NCI-H748 (cell line): ENCODE measurements around the gene FGD2.
A peak's percentile ranks its signal among the peaks of the same experiment; 100 is the strongest.

Source experiments
- DNase-seq: peaks from one replicate; lab custom pipeline; 2025; ENCODE audit not compliant: unreplicated experiment; lab: John Stamatoyannopoulos, UW

FGD2 gene, protein sequence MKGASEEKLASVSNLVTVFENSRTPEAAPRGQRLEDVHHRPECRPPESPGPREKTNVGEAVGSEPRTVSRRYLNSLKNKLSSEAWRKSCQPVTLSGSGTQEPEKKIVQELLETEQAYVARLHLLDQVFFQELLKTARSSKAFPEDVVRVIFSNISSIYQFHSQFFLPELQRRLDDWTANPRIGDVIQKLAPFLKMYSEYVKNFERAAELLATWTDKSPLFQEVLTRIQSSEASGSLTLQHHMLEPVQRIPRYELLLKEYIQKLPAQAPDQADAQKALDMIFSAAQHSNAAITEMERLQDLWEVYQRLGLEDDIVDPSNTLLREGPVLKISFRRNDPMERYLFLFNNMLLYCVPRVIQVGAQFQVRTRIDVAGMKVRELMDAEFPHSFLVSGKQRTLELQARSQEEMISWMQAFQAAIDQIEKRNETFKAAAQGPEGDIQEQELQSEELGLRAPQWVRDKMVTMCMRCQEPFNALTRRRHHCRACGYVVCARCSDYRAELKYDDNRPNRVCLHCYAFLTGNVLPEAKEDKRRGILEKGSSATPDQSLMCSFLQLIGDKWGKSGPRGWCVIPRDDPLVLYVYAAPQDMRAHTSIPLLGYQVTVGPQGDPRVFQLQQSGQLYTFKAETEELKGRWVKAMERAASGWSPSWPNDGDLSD

DNA sequence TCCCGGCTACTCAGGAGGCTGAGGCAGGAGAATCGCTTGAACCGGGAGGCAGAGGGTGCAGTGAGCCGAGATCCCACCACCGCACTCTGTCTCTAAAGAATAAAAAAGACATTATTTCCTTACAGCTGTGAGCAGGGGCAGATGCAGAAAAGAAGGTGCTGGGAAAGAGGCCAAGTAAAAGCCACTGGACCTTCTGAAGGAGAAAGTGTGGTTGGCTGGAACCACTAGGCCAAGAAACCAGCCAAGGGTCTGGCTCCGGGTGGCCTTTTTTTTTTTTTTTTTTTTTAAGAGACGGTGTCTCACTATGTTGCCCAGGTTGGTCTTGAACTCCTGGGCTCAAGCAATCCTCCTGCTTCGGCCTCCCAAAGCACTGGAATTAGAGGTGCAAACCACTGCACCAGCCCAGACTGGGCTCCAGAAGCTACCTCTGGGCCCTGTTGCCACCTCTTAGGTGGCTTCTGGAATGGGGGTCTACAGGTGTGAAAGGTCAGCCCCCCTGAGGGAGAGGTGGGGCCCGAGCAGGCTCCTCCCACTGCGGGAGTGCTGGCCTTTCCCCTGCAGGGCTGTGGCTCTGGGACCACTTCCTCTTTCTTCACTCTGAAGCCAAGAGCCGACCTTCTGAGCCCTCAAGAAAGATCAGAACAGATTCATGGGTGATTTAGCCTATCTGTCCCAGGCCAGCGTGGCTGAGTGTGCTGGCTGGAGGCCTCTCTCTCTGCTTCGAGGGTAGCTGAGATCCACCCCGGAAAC, at the start of gene FGD2:
Gene FGD2, plus strand, starts transcription at position 595 of the 750 bp plus-strand sequence. CDS start 163 bp downstream, outside the sequence.
- DNase-seq: no peak

DNA sequence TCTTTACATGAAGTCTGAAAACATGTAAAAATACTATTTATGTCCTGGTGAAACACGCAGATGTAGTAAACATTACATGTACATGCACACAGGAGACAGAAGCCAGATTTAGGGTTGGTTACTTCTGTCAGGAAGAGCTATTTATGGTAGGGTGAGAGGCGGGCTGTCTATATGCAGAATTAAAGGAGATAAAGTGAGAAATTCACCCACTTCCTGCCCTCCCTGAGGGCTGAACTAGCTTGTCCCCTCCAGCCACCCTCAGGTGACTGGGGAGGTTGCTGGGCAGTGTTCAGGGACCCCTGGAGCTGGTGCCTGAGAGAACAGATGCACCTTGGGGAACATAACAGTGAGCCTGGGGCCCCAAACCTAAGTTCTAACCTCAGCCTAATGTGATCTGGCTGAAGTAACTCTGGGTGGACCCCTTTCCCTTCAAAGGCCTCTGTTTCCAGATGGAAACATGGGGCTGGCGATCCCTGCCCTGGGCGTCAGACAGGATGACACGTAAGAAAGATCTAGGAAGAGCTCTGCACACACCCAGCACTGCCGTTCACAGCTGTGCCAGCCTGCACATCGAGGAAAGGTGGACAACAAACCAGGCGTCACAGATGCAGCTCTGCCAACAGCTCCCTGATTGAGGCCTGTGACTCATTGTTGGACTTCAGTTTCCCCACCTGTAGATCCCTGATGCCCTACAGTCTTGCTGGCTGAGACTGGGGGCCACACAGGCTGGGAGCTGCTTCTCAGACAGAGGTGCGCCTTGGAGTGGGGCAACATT, 49.6 kb upstream of the FGD2 start:
- no peak for DNase-seq

DNA sequence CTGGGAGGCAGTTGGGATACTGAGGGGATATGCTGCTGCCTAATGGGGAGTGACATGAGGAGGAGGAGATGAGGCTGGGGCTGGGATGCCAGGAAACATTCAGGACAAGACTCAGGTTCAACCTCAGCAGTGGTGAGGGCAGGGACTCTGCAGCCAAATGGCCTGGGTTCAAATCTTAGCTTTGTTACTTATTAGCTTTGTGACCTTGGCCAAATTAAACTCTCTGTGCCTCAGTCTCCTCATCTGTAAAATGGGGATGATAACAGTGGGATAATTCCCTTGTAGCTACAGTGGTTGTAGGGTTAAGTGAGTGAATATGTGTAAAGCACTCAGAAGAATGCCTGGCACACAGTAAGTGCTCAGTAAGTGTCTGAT, 49.0 kb upstream of the FGD2 start:
- no peak for DNase-seq

DNA sequence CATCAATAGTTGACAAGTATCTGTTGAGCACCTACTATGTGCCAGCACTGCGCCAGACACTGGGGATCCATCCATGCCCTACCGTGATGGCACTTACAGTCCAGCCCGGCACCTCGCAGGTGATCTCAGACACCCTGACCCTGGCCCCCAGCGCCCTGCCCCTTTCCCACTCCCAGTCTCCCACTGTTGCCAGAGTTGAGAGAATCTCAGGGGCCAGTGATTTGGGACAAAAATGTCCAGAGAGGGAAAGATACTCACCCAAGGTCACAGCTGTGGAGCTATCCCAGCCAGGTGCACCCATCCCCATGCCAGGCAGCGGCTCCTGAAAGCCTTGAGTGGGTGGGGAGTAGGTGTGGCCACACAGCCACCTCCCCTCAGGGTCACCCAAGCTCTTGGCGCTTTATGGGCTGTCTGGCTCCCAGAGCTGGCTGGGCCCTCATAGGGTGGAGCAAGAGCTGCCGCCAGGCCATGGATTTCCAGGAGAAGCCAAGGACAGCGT, 47.6 kb upstream of the FGD2 start:
- DNase-seq: no peak

DNA sequence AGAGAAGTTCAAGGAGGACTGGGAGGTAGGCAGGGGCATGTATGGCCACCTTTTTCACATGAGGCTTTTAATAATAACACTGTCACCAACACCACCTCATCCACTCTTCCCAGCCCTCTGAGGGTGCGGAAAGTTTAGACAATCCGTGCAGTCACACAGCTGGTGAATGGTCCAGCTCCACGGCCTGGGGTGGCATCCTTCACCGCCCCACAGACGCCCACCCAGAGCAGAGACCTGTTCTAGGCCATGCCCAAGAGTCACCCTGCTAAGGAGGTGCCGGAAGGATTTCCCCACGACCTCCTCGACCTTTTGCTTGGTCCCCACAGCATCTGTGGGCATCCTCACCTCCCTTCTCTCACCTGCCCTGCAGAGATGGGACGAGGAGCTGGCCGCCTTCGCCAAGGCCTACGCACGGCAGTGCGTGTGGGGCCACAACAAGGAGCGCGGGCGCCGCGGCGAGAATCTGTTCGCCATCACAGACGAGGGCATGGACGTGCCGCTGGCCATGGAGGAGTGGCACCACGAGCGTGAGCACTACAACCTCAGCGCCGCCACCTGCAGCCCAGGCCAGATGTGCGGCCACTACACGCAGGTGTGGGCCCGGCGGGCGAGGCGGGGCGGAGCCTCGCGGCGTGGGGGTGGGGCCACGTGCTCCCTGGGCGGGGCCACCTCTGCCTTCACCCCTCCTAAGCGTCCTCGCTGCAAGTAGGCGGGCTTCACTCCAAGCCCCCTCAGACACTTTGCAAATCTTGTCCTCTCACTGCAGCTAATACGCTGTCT, 46.5 kb upstream of the FGD2 start:
- no peak for DNase-seq

DNA sequence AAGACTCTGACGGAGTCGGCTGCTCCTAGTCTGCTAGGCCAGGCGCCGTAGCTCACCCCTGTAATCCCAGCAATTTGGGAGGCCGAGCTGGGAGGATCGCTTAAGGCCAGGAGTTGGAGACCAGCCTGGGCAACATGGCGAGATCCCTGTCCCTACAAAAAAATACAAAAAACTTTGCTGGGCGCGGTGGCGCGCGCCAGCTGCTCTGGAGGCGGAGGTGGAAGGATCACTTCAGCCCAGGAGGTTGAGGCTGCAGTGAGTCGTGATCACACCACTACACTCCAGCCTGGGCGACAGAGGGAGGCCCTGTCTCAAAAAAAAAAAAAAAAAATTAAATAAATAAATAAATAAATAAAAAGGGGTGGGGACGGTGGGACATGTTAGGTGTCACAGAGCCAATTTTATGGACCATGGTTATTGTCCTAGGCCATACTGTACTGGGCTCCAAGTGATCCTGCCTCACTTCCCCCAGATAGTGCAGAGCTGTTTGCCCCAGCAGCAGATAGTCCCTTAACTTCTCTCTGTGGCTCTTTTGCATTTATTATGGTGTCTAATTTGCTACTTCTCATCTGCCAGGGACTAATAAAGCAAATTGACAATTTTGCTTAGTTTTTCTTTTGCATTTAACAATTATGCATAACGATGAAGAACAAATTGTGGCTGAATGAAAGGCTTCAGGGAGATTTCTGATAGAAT, 45.8 kb upstream of the FGD2 start:
- DNase-seq: no peak

DNA sequence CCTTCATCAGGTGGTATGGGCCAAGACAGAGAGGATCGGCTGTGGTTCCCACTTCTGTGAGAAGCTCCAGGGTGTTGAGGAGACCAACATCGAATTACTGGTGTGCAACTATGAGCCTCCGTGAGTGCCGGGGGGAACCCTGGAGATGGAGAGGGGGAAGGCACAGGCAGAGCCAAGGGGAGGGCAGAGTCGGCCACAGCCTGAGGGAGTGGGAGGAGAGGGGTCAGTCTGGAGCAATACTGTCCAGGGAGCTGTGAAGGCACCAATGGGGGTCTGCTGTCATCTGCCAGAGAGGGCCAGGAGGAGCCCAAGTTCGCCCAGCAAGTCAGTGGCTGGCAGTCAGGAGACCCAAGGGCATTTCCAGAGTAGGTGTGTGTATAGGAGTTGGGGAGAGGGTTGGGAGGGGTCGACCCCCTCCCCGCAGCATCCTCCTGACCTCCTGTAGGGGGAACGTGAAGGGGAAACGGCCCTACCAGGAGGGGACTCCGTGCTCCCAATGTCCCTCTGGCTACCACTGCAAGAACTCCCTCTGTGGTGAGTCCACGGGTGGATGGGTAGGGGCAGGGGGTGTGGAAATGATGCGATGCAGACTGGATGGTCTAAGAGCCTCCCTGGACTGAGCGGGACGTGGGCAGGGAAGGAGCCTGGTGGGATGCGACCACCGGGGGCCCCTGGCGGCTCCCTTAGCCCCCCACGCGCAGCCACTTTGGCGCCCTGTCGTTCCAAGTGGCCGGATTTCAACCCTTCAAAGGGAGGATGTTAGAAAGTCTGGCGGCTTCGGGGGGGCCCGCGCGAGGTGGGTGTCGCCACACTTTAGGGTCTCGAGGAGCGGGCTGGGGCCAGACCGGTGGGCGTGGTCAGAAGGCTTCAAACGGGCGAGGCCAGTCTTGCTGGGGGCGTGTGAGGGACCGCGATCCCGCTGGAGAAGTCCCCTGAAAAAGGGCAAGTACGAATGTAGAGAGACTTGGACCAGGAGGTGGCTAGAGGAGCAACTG, 43.7 kb upstream of the FGD2 start:
- no peak for DNase-seq

GRCh38 chr6:36962874-36963273, 42.6 kb upstream of the FGD2 start:
- DNase-seq: peak; percentile 63

DNA sequence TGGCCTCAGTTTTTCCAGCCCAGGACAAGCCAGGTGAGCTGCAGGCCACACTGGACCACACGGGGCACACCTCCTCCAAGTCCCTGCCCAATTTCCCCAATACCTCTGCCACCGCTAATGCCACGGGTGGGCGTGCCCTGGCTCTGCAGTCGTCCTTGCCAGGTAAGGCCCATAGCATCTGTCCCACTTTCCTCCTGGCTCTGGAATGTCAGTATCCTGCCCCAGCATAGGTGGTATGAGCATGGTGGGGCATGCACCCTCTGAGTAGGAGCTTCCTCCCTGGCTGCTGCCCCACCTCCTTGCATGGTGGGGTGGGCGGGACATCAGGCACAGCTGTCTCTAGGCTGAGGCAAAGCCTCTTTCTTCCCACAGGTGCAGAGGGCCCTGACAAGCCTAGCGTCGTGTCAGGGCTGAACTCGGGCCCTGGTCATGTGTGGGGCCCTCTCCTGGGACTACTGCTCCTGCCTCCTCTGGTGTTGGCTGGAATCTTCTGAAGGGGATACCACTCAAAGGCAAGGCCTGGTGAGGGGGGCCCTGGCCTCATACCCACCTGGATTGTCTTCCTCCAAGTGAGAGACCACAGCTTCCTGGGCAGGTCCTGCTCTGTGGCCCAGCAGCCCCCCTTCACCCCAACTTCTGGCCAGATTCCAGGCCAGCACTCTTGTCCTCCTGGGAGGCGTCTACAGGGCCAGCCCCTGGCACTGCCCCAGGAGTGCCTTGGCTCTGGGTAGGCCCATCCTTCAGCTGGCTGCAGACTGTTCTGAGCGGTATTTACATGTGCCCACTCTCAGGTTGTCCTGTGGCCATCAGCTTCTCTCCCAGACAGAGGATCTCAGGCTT, 41.8 kb upstream of the FGD2 start:
- no peak for DNase-seq

DNA sequence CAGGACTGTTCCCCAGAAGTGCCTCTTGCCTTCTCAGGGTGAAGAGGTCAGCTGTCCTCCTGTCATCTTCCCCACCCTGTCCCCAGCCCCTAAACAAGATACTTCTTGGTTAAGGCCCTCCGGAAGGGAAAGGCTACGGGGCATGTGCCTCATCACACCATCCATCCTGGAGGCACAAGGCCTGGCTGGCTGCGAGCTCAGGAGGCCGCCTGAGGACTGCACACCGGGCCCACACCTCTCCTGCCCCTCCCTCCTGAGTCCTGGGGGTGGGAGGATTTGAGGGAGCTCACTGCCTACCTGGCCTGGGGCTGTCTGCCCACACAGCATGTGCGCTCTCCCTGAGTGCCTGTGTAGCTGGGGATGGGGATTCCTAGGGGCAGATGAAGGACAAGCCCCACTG, 41.1 kb upstream of the FGD2 start:
- DNase-seq: no peak

DNA sequence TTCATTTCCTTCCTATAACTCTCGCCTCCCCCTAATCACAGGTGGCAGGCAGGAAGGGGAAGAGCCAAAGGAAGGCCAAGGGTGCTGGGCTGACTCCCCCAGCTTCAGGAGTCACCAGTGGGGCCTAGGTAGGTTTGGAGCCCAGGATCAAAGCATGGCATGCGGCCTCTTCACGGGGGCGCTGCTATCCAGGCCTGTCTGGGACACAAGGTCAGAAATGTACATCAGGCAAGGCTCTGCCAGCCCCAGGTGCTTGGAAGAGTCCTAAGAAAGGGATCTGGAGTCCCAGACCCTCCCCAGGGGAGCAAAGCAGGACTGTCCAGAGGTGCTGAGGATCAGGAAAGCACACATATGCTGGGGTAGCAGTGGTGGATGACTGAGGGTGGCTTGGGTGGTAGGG, 40.5 kb upstream of the FGD2 start:
- DNase-seq: no peak

- no peak for DNase-seq
Observed at GRCh38 chr6:36967301-36967700, 38.2 kb upstream of the FGD2 start.

- no peak for DNase-seq
Observed at GRCh38 chr6:36967757-36968156, 37.7 kb upstream of the FGD2 start.

DNA sequence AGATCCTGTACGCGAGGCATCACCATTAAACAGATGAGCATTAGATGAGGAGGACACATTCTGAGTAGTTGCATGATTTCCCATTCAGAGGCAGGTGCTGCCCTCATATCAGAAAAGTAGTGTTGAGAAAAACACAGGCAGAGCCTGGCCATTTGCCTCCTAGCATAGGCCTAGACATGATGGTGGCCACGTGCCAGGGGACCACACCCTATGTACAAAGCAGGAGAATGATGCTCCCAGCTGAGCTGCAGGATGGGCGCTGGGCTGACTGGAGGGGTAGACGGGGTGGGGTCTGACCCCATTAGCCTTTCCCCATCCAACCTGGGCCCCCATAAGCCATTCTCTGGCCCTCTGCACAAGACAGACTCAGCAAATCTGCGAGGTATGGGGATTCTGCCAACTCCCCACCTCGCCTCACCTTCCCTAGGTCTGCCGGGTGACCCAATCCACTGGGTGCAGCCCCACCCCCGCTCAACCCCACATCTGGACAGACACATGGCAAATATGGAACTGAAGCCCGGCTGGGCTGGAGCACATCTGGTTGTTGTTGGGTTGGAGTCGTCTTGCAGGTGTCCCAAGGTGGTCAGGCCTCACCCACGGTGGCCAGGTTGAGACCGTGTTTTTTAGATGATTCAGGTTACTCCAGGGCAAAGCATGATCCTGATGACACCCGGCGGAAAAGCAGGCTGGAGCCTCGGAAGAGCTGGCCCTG, 37.0 kb upstream of the FGD2 start:
- DNase-seq: peak; percentile 59

DNA sequence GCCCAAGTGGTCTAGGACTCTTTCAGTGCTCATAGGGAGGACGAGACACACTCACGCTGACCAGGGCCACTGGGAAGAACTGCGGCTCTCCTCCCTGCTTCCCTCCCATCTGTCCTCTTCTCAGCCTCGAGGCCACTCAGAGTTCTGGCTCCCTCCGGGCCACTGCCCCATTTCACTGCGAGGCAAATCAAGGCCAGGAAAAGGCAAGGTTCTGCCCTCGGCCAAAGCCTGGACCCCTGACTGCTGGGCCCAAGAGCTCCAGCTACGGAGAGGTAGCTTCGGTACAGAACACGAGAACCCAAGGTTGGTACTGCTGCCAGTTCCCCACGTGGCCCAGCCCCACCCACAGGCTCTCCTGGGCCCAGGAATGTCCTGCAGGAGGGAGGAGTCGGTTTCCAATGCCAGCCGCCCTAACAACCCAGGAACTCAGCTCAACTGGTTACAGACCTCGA, 36.2 kb upstream of the FGD2 start:
- no peak for DNase-seq

- no peak for DNase-seq
Observed at GRCh38 chr6:36969988-36970891, 35.2 kb upstream of the FGD2 start.
